Cortex of kidney (tissue), 1 donor: Measurements from ENCODE around the gene TREML2.
"Not testable (repeated sequence)": the region's sequence is repeated elsewhere in the genome, so short reads cannot be mapped to it uniquely, and the experiment has no call there.

ENCODE experiments used
- DNase-seq: peaks from one replicate; lab custom pipeline; 2025; lab: John Stamatoyannopoulos, UW

Gene TREML2

GRCh38 chr6:41208439-41209106, 7.6 kb upstream of the TREML2 start:
- DNase-seq = no peak

GRCh38 chr6:41204156-41204555, 3.2 kb upstream of the TREML2 start:
- DNase-seq = no peak

GRCh38 chr6:41201764-41202173, 820 bp upstream of the TREML2 start:
- no peak for DNase-seq

- no peak for DNase-seq
These were observed 551 bp downstream of the TREML2 start for GRCh38 chr6:41200296-41200900.

GRCh38 chr6:41199552-41200246, 1.2 kb downstream of the TREML2 start:
- no peak for DNase-seq

- DNase-seq = no peak
These were observed 3.7 kb downstream of the TREML2 start for GRCh38 chr6:41197234-41197633.

GRCh38 chr6:41194386-41194785, 6.6 kb downstream of the TREML2 start:
- DNase-seq = no peak

- no peak for DNase-seq
These were observed 7.1 kb downstream of the TREML2 start for GRCh38 chr6:41193884-41194283.

GRCh38 chr6:41193171-41193734, 7.7 kb downstream of the TREML2 start:
- DNase-seq = no peak

- no peak for DNase-seq
These were observed 9.4 kb downstream of the TREML2 start for GRCh38 chr6:41191569-41191968.

- DNase-seq = no peak
These were observed 10.2 kb downstream of the TREML2 start for GRCh38 chr6:41190791-41191190.

- no peak for DNase-seq
These were observed 11.0 kb downstream of the TREML2 start for GRCh38 chr6:41189967-41190366.

GRCh38 chr6:41189046-41189445, 11.9 kb downstream of the TREML2 start:
- not testable (repeated sequence) for DNase-seq

- DNase-seq = no peak
These were observed 12.7 kb downstream of the TREML2 start for GRCh38 chr6:41187924-41188886.

GRCh38 chr6:41186031-41186562, 14.9 kb downstream of the TREML2 start:
- DNase-seq = no peak

- no peak for DNase-seq
These were observed 16.2 kb downstream of the TREML2 start for GRCh38 chr6:41184761-41185160.

GRCh38 chr6:41182069-41183034, 18.6 kb downstream of the TREML2 start:
- no peak for DNase-seq

GRCh38 chr6:41181566-41181965, 19.4 kb downstream of the TREML2 start:
- DNase-seq = no peak

GRCh38 chr6:41179163-41179562, 21.8 kb downstream of the TREML2 start:
- DNase-seq = no peak

GRCh38 chr6:41177695-41178094, 23.3 kb downstream of the TREML2 start:
- DNase-seq = no peak
